Activated naive CD8-positive, alpha-beta T cell treated with anti-CD3 and anti-CD28 coated beads, Interleukin-2, amount 50 U/mL, for 16 hours (primary cell): Measurements from ENCODE around the gene CEP170B.
"Not testable (repeated sequence)": the region's sequence is repeated elsewhere in the genome, so short reads cannot be mapped to it uniquely, and the experiment has no call there.

Source experiments
- DNase-seq: peaks from one replicate; pipeline ENCODE4 v3.0.0-alpha.2; 2020; ENCODE audit warnings: low read depth, low spot score

Gene CEP170B

DNA sequence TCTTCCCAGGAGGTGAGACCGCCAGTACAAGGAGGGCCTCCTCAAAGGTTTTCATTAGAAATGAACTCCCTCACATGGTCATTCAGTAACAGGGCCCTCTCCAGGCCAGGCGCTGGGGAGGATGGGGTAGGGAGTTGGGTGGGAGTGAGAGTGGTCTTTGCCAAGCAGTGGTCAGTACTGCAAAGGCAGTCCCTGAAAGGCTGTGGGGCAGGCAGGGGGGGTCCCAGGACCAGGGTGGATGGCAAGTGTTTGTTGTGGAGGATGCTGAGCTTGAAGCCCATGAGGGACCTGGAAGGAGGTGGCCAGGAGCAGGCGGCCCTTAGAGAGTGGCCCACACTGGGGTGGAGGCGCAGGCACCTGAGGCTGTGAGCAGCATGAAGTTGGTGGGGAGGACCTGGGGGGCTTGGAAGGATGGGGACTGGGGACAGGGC, 26.1 kb downstream of the CEP170B start:
- DNase-seq = no peak

DNA sequence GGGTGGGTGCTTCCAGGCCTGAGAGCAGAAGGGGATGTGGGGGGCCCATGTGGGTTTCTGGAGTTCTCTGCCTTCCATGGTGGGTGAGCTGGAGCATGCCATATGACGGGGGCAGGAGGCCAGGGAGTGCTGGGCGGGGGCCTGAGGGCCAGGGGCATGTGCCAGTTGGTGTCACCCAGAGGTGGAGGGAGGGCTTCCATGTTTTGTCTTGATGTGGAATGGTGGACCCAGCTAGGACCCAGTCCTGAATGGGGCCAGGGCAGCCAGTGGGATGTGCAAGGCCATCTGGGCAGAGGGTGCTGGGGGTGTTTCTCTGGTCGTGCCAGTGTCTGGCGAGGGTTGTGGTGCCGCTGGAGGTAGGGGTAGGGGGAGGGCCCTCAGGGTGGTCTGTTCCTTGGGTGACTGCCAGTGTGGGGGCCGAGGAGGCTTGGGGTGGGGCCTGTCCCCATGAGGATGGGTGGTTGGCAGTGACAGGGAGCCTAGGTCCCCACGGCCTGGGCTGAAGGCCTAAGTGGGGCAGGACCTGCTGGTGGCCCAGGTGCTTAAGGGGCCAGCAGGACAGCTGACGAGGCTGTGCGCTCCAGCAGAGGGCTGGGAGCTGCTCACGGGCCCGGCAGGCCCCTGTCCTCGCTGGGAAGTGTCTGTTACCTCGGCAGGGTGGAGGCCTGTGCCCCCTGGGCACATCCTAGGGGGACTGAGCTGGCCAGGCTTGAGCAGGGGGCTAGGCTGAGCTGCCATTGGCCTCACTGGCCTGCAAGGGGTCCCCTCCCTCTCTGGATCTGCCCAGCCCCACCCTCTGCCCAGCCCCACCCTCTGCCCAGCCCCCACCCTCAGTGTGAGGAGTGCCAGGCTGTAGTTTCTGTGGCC, 26.8 kb downstream of the CEP170B start:
- DNase-seq = no peak

DNA sequence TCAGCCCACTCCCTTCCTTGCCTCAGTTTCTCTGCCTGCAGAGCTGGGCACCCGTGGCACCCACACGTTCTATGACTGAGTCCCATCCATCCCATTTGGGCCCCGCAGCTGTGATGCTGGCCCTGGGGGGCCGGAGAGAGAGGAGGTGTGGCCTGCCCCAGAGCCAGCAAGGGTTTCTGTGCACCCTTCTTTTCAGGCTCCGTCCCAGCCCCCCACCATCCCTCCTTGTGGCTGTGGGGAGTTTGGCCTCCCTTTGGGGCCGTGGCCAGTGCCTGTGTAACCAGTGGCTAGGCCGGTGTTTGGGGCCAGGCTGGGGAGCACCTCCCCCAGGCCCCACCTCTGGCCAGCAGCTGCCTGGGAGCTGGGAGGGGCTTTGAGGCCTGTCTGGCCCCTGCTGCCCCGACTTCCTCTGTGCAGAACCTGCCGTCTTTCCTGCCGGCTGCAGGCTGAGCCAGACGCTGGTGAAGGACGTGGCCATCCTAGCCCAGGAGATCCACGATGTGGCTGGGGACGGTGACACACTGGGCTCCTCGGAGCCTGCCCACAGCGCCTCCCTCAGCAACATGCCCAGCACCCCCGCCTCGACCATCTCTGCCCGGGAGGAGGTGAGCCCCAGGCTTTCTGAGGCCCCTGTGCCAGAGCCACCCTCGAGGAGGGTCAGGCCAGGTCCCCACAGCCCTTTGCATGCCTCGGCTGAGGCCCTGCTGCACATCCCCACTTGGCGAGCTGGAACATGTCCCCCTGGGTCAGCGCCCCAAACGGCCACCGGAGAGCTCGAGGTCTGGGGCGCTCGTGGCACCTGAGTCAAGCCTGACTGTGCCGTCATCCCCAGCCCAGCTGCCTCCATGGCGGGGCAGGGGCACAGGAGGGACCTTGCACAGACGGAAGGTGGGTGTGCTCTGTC, 27.7 kb downstream of the CEP170B start:
- DNase-seq = no peak

DNA sequence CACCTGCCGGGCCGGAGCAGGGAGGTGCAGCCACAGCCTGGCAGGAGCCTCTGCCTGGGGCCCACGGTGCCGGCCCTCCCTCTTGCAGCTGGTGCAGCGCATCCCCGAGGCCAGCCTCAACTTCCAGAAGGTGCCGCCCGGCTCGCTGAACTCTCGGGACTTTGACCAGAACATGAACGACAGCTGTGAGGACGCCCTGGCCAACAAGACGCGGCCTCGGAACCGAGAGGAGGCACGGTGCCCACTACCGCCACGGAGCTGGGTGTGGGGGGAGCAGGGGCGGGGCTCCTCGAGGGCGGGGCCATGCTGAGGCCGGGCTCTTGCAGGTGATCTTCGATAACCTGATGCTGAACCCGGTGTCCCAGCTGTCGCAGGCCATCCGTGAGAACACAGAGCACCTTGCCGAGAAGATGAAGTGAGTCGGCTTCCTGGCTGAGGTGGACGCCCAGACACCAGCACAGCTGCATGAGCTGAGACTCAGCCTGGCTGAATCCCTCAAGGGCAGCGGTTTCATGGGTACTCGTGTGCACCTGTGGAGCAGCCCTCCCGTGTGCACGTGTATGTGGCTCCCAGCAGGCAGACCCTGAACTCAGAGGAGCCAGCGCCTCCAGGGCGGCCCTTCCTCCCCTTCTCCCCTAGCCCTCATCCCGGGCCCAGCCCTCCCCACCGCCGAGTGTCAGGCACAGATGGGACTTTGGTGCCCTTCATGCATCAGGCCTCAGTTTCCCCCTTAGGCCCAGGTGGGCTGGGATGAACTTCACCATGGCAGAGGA, 28.6 kb downstream of the CEP170B start:
- no peak for DNase-seq

DNA sequence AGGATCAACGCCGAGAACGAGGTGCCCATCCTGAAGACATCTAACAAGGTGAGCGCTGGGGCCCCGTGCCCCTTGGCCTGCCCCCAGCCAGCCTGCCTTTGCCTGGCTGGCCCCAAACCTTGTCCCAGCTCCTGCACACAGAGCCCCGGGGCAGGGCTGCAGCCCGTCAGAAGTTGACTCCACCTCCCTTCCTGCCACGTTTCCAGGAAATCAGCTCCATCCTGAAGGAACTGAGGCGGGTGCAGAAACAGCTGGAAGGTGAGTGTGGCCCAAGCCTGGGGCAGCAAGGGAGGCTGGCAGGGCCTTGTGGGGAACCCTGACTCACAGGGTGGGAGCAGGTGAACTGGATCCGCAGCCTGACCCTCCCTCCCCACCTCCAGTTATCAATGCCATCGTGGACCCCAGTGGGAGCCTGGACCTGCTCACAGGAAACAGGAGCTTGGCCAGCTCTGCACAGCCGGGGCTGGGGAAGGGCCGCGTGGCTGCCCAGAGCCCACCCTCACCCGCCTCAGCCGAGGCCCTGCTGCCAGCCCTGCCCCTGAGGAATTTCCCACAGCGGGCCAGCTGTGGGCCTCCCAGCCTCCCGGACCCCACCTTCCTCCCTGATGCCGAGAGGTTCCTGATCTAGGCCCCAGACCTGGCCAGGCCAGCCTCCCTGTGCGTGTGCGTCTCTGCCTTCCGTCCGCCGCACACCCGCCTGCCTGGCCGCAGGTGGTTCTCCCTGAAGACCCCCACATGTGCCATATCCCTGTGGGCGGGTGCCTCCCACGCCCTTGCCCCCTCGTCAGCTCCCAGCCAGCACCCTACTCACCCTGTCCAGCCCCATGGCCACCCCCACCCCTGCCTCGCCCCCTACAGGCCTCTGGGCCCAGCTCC, 29.5 kb downstream of the CEP170B start:
- no peak for DNase-seq

DNA sequence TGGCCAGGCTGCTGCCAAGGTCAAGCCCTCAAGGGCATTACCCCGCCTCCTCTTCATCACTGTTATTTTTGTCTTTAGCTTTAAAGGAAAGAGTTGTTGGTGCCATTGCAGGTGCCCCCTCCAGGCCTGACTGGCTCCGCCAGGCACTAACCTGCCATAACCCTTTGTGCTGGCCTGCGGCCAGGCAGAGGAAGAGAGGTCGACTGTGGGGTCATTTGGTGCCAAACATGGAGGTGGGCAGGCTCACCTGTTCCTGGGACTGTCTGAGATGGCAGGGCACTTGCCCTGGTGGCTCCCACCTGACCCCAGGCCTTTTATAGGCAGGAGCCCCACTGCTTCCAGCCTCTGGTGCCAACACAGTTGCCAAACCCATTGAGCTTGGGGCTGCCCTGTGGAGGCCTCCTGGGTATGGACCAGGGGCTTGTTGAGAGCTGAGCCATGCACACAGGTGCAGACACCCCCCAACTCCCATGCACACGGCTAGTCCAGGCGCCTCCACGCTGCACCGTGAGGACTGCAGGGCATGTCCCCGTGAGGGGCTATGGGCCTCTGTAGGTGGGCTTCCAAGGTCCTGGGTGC, 30.2 kb downstream of the CEP170B start:
- no peak for DNase-seq

DNA sequence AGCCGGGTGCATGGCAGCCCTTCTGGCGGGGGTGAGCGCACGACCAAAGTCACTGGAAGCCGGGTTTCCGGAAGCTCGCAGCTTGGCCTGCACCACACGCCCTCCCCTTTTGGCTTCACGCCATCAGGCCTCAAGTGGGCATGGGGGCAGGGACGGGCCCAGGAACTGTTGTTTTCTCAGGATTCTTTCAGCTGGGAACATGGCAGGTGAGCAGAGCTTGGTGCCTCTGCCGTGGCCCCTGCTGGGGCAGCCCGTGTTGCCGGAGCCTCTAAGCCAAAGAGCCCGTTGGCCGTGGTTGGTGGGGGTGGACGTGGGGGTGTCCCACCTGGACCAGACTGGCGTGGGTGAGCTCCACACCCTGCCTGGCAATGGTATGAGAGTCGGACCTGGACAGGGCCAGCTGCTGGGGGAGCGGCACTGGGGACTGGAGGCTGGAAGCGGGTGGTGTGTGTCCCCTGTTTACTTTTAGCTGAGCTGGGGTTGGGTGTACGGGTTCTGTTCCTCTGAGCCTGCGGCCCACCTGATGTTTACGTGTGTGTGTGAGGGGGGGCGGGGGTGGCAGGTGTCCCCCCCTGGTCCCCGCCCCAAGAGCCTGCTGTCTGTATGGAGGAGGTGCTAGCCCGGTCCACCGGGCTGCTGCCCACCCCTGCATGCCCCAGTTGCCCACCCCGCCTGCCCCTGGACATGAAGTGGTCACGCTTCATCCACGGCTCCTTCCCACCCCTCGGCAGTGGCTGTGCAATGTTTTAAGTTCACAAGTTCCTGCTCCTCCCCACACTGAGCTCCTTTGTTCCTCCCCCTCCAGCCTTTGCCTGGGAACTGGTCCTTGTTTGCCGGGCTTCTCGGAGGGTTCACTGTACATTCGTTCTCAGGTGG, 31.0 kb downstream of the CEP170B start:
- no peak for DNase-seq

DNA sequence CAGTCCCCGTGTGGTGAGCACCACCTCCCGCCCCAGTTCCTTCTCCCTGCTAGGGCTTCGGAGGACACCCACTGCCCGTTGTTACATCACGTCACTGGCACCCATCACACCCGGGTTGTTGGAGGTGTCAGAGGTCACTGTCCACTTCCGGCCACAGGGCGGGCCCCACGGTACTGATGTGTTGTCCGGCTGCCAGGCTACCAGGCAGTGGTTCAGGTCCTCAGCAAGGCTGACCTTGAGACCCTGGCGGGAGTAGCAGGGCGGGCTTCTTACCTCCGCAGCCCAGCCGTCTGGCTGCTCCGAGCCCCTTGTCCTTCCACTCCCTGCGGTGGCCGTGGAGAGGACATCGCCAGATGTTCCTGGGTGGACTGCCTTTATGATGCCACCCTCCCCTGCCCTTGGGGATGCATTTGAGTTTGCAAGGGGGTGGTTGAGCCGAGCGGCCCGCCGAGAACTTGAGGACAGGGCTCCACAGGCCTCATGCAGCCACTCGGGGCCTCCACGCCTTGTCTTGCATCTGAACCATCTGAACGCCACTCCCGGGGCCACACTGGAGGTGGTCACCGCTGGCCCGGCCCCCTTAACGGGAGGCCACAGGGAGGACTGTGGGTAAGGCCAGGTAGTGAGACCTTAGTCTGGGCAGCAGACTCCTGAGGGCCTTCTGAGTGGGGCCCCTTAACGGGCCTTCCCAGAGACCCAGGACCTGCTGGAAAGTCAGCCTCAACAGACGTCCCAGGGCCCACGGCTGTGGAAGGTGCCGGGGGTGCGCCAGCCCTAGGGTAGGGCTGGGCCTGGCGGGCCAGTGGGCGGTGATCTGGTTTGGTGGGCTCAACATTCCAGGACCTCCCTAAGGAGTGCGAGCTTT, 32.5 kb downstream of the CEP170B start:
- no peak for DNase-seq

DNA sequence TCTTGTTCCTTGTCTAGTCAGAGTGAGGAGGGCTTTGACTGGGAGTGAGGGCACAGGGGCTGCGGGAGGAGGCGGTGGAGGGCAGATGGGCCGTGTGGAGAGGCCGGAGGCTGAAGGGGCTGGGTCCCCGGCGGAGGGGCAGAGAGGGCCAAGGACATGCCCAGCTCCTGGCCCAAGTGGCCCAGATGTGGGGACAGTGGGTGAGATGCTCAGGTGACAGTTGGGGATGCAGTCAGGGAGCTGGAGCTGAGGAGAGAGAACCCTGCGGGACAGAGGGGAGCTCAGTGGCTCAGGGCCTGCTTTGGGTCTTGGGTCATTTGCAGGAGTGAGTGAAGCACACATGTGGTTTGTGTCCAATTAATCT, 33.1 kb downstream of the CEP170B start:
- DNase-seq = no peak

DNA sequence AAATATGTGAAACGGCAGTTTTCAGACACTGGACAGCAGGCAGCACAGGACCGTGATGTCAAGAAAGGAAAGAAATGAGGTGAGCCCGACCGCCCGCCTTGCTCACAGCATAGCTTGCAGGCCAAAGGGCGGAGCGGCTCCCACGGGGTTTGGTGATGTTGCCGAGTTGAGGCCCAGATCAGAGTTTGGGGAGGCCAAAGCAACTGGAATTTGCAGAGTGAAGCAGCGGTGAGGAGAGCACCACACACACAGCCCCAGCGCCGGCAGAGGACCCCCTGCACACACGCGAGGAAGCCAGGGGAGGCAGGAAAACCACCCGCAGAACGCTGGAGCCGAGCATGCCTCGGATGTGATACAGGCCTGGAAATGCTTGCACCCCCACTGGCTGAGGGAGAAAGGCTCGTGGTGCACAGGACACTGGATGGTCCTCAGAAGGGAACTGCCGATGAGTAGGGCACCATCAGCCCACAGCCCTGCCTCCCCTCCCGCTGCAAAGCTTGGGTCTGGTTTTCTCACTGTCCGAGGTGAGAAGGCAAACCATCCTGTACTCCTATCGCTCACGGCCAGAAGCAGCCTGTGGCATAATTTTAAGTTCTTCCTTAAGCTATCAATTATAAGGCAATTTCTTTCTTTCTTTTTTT, 33.9 kb downstream of the CEP170B start:
- DNase-seq = no peak

DNA sequence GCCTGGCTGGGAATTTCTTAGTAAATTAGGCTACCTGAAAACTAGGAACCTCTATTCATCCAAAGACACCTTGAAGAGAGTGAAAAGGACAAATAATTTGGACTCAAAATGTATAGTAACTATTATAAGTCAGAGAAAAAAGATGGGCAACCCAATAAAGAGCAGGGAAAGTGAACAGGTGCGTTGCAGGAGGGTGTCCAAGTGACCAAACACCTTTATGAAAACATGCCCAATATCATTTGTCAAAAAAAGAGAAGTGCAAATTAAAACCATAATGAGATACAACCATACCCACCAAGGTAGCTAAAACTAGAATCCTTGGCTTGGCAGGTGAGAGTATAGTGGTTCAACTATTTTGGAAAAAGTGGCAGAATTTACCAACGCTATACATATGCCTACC, 34.7 kb downstream of the CEP170B start:
- DNase-seq = no peak

DNA sequence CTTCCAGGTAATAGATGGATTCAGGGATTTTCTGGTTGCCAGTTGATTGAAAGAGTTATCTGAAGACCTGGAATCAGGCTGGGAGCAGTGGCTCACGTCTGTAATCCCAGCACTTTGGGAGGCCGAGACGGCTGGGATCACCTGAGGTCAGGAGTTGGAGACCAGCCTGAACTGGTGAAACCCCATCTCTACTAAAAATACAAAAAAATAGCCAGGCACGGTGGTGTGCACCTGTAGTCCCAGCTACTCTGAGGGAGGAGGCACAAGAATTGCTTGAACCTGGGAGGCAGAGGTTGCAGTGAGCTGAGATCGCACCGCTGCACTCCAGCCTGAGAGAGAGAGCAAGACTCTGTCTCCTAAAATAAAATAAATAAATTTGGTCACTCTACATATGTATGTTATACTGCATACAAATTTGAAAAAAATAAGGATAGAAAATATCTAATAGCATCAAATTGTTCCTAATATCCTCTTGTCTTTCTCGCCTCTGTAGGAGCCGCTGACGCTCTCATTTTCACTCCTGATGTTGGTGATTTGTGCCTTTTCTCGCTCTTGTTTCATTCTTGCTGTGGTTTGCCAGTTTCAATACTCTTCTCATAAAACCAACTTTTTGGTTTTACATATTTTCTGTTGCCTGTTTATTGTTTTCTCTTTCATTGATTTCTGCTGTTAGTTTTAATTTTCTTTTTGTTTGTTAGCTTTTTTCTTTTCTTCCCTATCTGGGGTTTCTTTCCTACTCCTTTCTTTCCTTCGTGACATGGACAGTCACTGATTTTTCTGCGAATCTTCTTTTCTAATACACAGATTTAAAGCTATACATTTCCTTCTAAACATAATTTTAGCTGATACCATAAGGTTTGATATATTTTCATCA, 35.8 kb downstream of the CEP170B start:
- DNase-seq = no peak

DNA sequence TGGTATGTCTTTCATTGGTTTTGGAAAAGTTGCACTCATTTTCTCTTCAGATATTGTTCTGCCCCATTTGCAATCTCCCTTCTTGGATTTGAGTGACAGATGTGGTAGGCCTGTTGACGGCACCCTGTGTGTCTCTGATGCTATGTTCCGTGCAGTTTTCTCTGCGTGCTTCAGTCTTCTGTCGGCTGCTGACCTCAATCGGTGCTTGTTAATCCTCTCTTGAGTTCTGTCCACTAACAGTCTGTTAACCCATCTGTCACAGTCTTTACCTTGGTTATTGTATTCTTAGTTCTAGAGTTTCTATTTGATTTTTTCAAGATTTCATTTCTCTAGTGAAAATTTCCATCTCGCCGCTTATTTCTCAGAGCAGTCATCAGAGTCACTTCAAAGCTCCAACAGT, 38.9 kb downstream of the CEP170B start:
- DNase-seq = no peak

DNA sequence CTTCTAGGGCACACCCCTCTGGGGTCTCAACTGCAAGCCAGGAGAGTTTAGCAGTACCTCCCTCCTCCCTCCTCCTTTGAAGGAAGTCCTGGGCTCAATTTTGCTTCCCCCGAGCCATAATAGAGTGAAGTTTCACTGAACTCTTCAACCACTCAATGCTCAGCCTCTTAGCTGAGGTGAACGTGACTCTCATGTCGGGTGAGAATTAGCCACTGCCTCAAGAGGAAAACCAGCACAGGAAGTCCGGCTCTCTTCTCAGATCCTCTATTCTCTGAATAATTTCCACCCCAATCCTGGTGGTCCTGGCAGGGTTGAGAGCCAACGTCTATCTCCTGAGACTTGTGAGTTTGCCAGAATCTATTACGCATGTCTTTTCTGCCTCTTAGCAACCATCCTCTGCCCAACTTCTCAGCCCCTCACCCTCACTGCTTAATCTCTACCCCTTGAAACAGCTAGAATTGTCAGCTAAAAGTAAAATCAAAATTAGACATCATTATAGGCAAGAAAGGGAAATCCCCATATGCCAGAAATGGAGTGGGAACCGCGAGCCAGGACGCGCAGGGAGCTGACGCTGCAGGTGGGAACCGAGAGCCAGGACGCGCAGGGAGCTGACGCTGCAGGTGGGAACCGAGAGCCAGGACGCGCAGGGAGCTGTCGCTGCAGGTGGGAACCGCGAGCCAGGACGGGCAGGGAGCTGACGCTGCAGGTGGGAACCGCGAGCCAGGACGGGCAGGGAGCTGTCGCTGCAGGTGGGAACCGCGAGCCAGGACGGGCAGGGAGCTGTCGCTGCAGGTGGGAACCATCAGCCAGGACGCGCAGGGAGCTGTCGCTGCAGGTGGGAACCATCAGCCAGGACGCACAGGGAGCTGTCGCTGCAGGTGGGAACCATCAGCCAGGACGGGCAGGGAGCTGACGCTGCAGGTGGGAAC, 39.8 kb downstream of the CEP170B start:
- not testable (repeated sequence) for DNase-seq

DNA sequence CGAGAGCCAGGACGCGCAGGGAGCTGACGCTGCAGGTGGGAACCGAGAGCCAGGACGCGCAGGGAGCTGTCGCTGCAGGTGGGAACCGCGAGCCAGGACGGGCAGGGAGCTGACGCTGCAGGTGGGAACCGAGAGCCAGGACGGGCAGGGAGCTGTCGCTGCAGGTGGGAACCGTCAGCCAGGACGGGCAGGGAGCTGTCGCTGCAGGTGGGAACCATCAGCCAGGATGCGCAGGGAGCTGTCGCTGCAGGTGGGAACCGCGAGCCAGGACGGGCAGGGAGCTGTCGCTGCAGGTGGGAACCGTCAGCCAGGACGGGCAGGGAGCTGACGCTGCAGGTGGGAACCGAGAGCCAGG, 40.5 kb downstream of the CEP170B start:
- not testable (repeated sequence) for DNase-seq

DNA sequence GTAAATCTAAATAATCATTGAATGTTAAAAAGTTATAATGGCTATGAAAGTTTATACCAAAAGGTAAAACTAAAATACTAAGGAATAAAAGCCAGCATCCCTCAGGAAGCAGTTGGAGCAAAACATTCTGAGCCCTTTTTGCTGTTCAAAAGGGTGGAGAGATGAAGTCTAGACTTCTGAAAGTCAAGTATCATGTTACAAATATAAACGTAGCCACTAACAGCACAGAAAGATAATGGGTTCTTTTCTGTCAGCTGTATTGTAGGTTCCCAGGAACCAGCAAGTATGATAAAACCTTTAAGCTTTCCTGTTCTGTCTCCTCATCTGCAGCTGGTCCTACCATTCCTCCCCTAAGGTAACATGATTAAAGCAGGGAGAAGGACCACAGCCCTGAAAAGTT, 43.2 kb downstream of the CEP170B start:
- DNase-seq = no peak
